Progenitor cell of endocrine pancreas (in vitro differentiated cells): ENCODE measurements around the gene KCNK17. TPM values are rescaled to one million over a fixed set of nuclear protein-coding genes. Genes with fewer than 3 reads are reported as not detected.

Source experiments
- DNase-seq: peaks from one replicate; pipeline ENCODE4 v3.0.0; 2021; ENCODE audit warnings: low spot score; ENCODE audit not compliant: unreplicated experiment
- H3K27ac Mint-ChIP-seq: 2 replicates; pipeline ENCODE4 v1.8.0; 2021; ENCODE audit warnings: mild to moderate bottlenecking, moderate library complexity, mixed read lengths
- H3K27me3 Mint-ChIP-seq: 2 replicates; pipeline ENCODE4 v1.8.0; 2021; ENCODE audit warnings: mixed read lengths
- H3K36me3 Mint-ChIP-seq: 2 replicates; pipeline ENCODE4 v1.8.0; 2022; ENCODE audit warnings: mixed read lengths; ENCODE audit not compliant: insufficient read depth
- H3K4me1 Mint-ChIP-seq: 2 replicates; pipeline ENCODE4 v1.8.0; 2021; ENCODE audit warnings: low read depth, mixed read lengths
- H3K4me3 Mint-ChIP-seq: 2 replicates; pipeline ENCODE4 v1.8.0; 2021; ENCODE audit warnings: low read depth, mild to moderate bottlenecking, moderate library complexity, mixed read lengths
- H3K9me3 Mint-ChIP-seq: 2 replicates; pipeline ENCODE4 v1.8.0; 2021; ENCODE audit warnings: low read depth, mixed read lengths
- CTCF ChIP-seq: fragments of 200-600 bp; sonication (generic); IDR thresholded peaks from one replicate; pipeline ENCODE4 v1.5.0; 2021; ENCODE audit warnings: antibody characterized with exemption, mild to moderate bottlenecking; ENCODE audit not compliant: unreplicated experiment
- total RNA-seq: library from RNA; stranded (reverse); gene quantifications from 2 replicates; pipeline ENCODE4 v1.2.1, GENCODE V29; 2021

KCNK17 gene
- total RNA-seq, 1 donor from 2014 or later, result 11.2 TPM

DNA sequence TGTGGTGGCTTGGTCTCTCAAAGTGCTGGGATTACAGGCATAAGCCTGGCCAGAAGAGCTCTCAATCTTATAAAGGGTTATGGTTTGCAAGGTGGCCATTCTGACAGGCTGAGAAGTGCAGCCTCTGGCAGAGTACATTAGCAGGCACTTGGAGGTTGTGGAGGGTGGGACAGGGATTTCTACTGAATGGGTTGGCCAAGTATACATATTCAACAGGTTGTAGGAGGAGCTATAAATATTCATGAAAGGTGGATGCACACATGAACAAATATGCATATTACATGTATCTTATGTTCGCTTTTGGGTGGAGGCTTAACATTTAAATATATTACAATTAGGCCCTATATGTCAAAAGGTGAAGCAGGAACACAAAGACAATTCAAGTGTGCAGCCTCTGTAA is 64.9 kb downstream of the KCNK17 start:
- H3K36me3 Mint-ChIP-seq, result no peaks in the 10 kb centered on the region
- H3K27ac Mint-ChIP-seq, result no peak overlapping the region
- TF ChIP-seq CTCF, result no peak
- peaks cover 5% of the 10 kb centered on the region for H3K27me3 Mint-ChIP-seq
- no peak overlapping the region for H3K4me3 Mint-ChIP-seq
- H3K9me3 Mint-ChIP-seq, result peaks cover 3% of the 10 kb centered on the region
- no peaks in the 10 kb centered on the region for H3K4me1 Mint-ChIP-seq
- no peak for DNase-seq

Other genes with a start within 250 kb of the KCNK17 start
- gene SAYSD1, start 199.2 kb downstream of the KCNK17 start, total RNA-seq, result 17.4 and 19.7 TPM in 2 replicates
- 2.0 and 2.3 TPM in 2 replicates for gene KCNK5, start 84.9 kb downstream of the KCNK17 start, total RNA-seq
- gene KCNK16, start 8.3 kb upstream of the KCNK17 start, total RNA-seq, result 32.9 and 35.2 TPM in 2 replicates